H9 (cell line): Measurements from ENCODE around the gene MAP2K3. TPM values are rescaled to one million over a fixed set of nuclear protein-coding genes. Genes with fewer than 3 reads are reported as not detected.

Experiments
- DNase-seq: peaks from one replicate; pipeline ENCODE4 v3.0.0-alpha.2; 2017
- H2AFZ ChIP-seq: one replicate; pipeline ENCODE4 v1.6.1; 2013; ENCODE audit warnings: mild to moderate bottlenecking, low read length, control low read depth, moderate library complexity
- H2AK5ac ChIP-seq: 2 replicates; pipeline ENCODE4 v1.6.1; 2013; ENCODE audit warnings: low read length, control low read depth, mixed read lengths; ENCODE audit not compliant: insufficient read length
- H2BK120ac ChIP-seq: one replicate; pipeline ENCODE4 v1.6.1; 2013; ENCODE audit warnings: low read depth, mild to moderate bottlenecking, low read length, control low read depth, inconsistent platforms; ENCODE audit not compliant: poor library complexity, severe bottlenecking
- H2BK12ac ChIP-seq: 2 replicates; pipeline ENCODE4 v1.6.1; 2013; ENCODE audit warnings: low read length, control low read depth, mixed read lengths, low read depth; ENCODE audit not compliant: insufficient read length
- H2BK15ac ChIP-seq: 2 replicates; pipeline ENCODE4 v1.6.1; 2013; ENCODE audit warnings: low read depth, low read length, control low read depth
- H2BK20ac ChIP-seq: one replicate; pipeline ENCODE4 v1.6.1; 2013; ENCODE audit warnings: low read depth, mild to moderate bottlenecking, low read length, control low read depth, inconsistent platforms; ENCODE audit not compliant: poor library complexity, severe bottlenecking
- H2BK5ac ChIP-seq: 2 replicates; pipeline ENCODE4 v1.6.1; 2013; ENCODE audit warnings: low read length, control low read depth, mixed read lengths; ENCODE audit not compliant: insufficient read length
- H3K14ac ChIP-seq: 2 replicates; pipeline ENCODE4 v1.6.1; 2013; ENCODE audit warnings: low read length, control low read depth; ENCODE audit not compliant: insufficient read depth
- H3K18ac ChIP-seq: 2 replicates; pipeline ENCODE4 v1.6.1; 2013; ENCODE audit warnings: low read depth, mild to moderate bottlenecking, mixed read lengths, low read length, control low read depth; ENCODE audit not compliant: insufficient read length
- H3K23ac ChIP-seq: 2 replicates; pipeline ENCODE4 v1.6.1; 2013; ENCODE audit warnings: low read length, control low read depth, mixed read lengths, low read depth; ENCODE audit not compliant: insufficient read length
- H3K23me2 ChIP-seq: 2 replicates; pipeline ENCODE4 v1.6.1; 2013; ENCODE audit warnings: low read depth, mild to moderate bottlenecking, mixed read lengths, low read length, control low read depth; ENCODE audit not compliant: insufficient read length, poor library complexity, severe bottlenecking
- H3K27ac ChIP-seq: 2 replicates; pipeline ENCODE4 v1.5.1; 2013; ENCODE audit warnings: low read length, control low read depth, mixed read lengths, low read depth; ENCODE audit not compliant: insufficient read length
- H3K27me3 ChIP-seq: 2 replicates; pipeline ENCODE4 v1.6.1; 2013; ENCODE audit warnings: low read length, control low read depth, inconsistent platforms; ENCODE audit not compliant: insufficient read depth
- H3K4ac ChIP-seq: 2 replicates; pipeline ENCODE4 v1.6.1; 2013; ENCODE audit warnings: low read depth, mild to moderate bottlenecking, control low read depth, inconsistent platforms, low read length, moderate library complexity
- H3K4me1 ChIP-seq: 2 replicates; pipeline ENCODE4 v1.6.1; 2013; ENCODE audit warnings: low read length, control low read depth, inconsistent platforms; ENCODE audit not compliant: insufficient read depth
- H3K4me2 ChIP-seq: 2 replicates; pipeline ENCODE4 v1.6.1; 2013; ENCODE audit warnings: low read length, control low read depth, mixed read lengths; ENCODE audit not compliant: insufficient read length, insufficient read depth
- H3K56ac ChIP-seq: 2 replicates; pipeline ENCODE4 v1.6.1; 2013; ENCODE audit warnings: low read depth, mild to moderate bottlenecking, mixed read lengths, low read length, control low read depth; ENCODE audit not compliant: insufficient read length
- H3K79me1 ChIP-seq: 2 replicates; pipeline ENCODE4 v1.6.1; 2013; ENCODE audit warnings: low read depth, mild to moderate bottlenecking, moderate library complexity, low read length, control low read depth, inconsistent platforms; ENCODE audit not compliant: insufficient read depth, poor library complexity, severe bottlenecking
- H3K79me2 ChIP-seq: 2 replicates; pipeline ENCODE4 v1.6.1; 2013; ENCODE audit warnings: low read length, control low read depth, inconsistent platforms; ENCODE audit not compliant: insufficient read depth
- H3K9ac ChIP-seq: 2 replicates; pipeline ENCODE4 v1.6.1; 2013; ENCODE audit warnings: low read length, control low read depth, mixed read lengths; ENCODE audit not compliant: insufficient read length; ENCODE audit errors: extremely low read depth
- H3K9me3 ChIP-seq: one replicate; pipeline ENCODE4 v1.6.1; 2013; ENCODE audit warnings: low read depth, low read length, inconsistent platforms; ENCODE audit not compliant: control insufficient read depth
- H3T11ph ChIP-seq: one replicate; pipeline ENCODE4 v1.6.1; 2013; ENCODE audit warnings: mild to moderate bottlenecking, low read length, control low read depth, inconsistent platforms
- H4K20me1 ChIP-seq: one replicate; pipeline ENCODE4 v1.6.1; 2013; ENCODE audit not compliant: control insufficient read depth, insufficient read length, insufficient read depth
- H4K5ac ChIP-seq: 2 replicates; pipeline ENCODE4 v1.6.1; 2013; ENCODE audit warnings: low read depth, mild to moderate bottlenecking, mixed read lengths, low read length, control low read depth; ENCODE audit not compliant: insufficient read length
- H4K8ac ChIP-seq: replicated peaks from 2 replicates; pipeline ENCODE4 v1.6.1; 2013; ENCODE audit warnings: low read length, control low read depth, mixed read lengths, low read depth; ENCODE audit not compliant: insufficient read length
- H4K91ac ChIP-seq: 2 replicates; pipeline ENCODE4 v1.6.1; 2013; ENCODE audit warnings: low read depth, mild to moderate bottlenecking, moderate library complexity, mixed read lengths, low read length, control low read depth; ENCODE audit not compliant: insufficient read length
- H3K27ac Mint-ChIP-seq, 3 experiments: 2 replicates in 2 of 3; 3 replicates in 1 of 3; pipeline ENCODE4 v1.8.0; 2020 to 2021; ENCODE audit warnings: mixed read lengths in 3 of 3, mild to moderate bottlenecking in 1 of 3, moderate library complexity in 1 of 3
- H3K27me3 Mint-ChIP-seq: 2 replicates; pipeline ENCODE4 v1.8.0; 2021; ENCODE audit warnings: low read depth, mild to moderate bottlenecking, moderate library complexity, mixed read lengths
- H3K36me3 Mint-ChIP-seq, 3 experiments: 2 replicates in 2 of 3; 3 replicates in 1 of 3; pipeline ENCODE4 v1.8.0; 2020 to 2021; ENCODE audit warnings: low read depth in 3 of 3, mixed read lengths in 3 of 3; ENCODE audit not compliant: insufficient read depth in 1 of 3
- H3K4me1 Mint-ChIP-seq, 2 experiments: 2 replicates each; pipeline ENCODE4 v1.8.0; 2020; ENCODE audit warnings: mixed read lengths in 2 of 2
- H3K4me3 Mint-ChIP-seq, 2 experiments: 2 replicates in 1 of 2; 3 replicates in 1 of 2; pipeline ENCODE4 v1.8.0; 2020 to 2021; ENCODE audit warnings: mild to moderate bottlenecking in 2 of 2, mixed read lengths in 2 of 2, moderate library complexity in 1 of 2
- H3K9me3 Mint-ChIP-seq, 2 experiments: 2 replicates in 1 of 2; 3 replicates in 1 of 2; pipeline ENCODE4 v1.8.0; 2020; ENCODE audit warnings: mild to moderate bottlenecking in 2 of 2, mixed read lengths in 2 of 2, moderate library complexity in 1 of 2
- CTCF ChIP-seq: fragments of 200-600 bp; sonication (generic); conservative IDR thresholded peaks from 3 replicates; pipeline ENCODE4 v1.8.0; 2021; ENCODE audit warnings: antibody characterized with exemption, mild to moderate bottlenecking
- WGBS: extraction: QIAGEN DNeasy Blood & Tissue Kit; methylation state at CpG from one replicate; pipeline ENCODE4 v1.1.7; 2013; ENCODE audit warnings: missing lambda C conversion rate, low lambda C conversion rate, mixed read lengths; ENCODE audit not compliant: insufficient read length; ENCODE audit errors: extremely low coverage; 5-methylcytosine and 5-hydroxymethylcytosine counted together
- total RNA-seq: library from RNA; stranded (reverse); gene quantifications from 2 replicates; pipeline ENCODE4 v1.2.1, GENCODE V29; 2021

MAP2K3 gene
- total RNA-seq, 1 experiment from 2014 or later: 26.1 TPM

- H3K23ac ChIP-seq: no peak overlapping the region
- no peak overlapping the region for H4K5ac ChIP-seq
- H2BK120ac ChIP-seq: no peak overlapping the region
- H2AFZ ChIP-seq: no peak overlapping the region
- DNase-seq: no peak
- H3K9me3 ChIP-seq: no peaks in the 10 kb centered on the region
- H3K56ac ChIP-seq: no peak overlapping the region
- no peaks in the 10 kb centered on the region for H3K79me1 ChIP-seq
- TF ChIP-seq CTCF: no peak
- no peak overlapping the region for H4K91ac ChIP-seq
- no peak overlapping the region for H3T11ph ChIP-seq
- H3K36me3 Mint-ChIP-seq: no peaks in the 10 kb centered on the region
- no peak overlapping the region for H2BK12ac ChIP-seq
- no peak overlapping the region for H3K18ac ChIP-seq
- H4K20me1 ChIP-seq: no peaks in the 10 kb centered on the region
- H3K4ac ChIP-seq: no peak overlapping the region
- no CpG with 5 or more reads among the region's 13 CpGs for WGBS
- H4K8ac ChIP-seq: no peak overlapping the region
- H3K9me3 Mint-ChIP-seq: peaks cover 1 to 2% of the 10 kb centered on the region in 2 experiments; a peak in 2 of 5 replicates
- no peak overlapping the region for H2BK5ac ChIP-seq
- H3K9ac ChIP-seq: no peak overlapping the region
- H2BK20ac ChIP-seq: no peak overlapping the region
- H3K27me3 Mint-ChIP-seq: peaks cover 10% of the 10 kb centered on the region
- no peak overlapping the region for H2AK5ac ChIP-seq
- no peaks in the 10 kb centered on the region for H3K23me2 ChIP-seq
- no peak overlapping the region for H2BK15ac ChIP-seq
- H3K14ac ChIP-seq: no peak overlapping the region
- H3K27ac ChIP-seq: no peak overlapping the region
- no peaks in the 10 kb centered on the region for H3K79me2 ChIP-seq
- H3K4me2 ChIP-seq: no peak overlapping the region
- no peak overlapping the region for H3K4me3 Mint-ChIP-seq
- peaks cover 14 to 17% of the 10 kb centered on the region in 2 experiments for H3K4me1 Mint-ChIP-seq
- H3K27ac Mint-ChIP-seq: peak overlapping the region in 2 of 3 experiments; percentile 19 to 53; a peak in 3 of 7 replicates
- H3K27me3 ChIP-seq: no peaks in the 10 kb centered on the region
- no peaks in the 10 kb centered on the region for H3K4me1 ChIP-seq
Observed at GRCh38 chr17:21354796-21355385, 70.4 kb downstream of the MAP2K3 start.
